Posterior cingulate gyrus (tissue), 11 donors: ENCODE data around the gene ERBIN.

Source experiments
- DNase-seq, 10 donors: peaks; one replicate each; pipeline versions ENCODE4 v3.0.0 to v3.0.0-alpha.2; 2020 to 2021; ENCODE audit warnings: mixed read lengths in 3 of 10
- intact Hi-C: fragments of 100-400 bp; cut with DNase I; formaldehyde crosslinking; loops from one replicate; pipeline ENCODE4 v1.15.1; 2023

ERBIN gene

DNA sequence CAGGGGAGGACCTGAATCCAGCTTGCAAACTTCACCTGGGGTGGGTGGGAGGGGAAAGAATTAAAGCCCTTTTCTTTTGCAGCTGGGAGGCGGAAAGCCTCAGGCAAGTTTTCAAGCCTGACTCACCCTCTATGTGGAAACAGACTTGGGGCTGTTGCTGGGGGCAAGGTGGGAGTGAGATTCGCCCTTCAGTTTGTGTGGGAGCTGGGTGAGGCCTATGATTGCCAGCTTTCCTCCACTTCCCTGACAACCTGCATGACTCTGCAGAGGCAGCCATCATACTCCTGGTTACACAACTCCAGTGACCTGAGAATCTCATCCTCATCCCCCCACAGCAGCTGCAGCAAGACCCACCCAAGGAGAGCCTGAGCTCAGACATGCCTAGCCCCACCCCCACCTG lies 174.5 kb downstream of the ERBIN start:
- intact Hi-C loops = no loop called here
- no peak for DNase-seq

DNA sequence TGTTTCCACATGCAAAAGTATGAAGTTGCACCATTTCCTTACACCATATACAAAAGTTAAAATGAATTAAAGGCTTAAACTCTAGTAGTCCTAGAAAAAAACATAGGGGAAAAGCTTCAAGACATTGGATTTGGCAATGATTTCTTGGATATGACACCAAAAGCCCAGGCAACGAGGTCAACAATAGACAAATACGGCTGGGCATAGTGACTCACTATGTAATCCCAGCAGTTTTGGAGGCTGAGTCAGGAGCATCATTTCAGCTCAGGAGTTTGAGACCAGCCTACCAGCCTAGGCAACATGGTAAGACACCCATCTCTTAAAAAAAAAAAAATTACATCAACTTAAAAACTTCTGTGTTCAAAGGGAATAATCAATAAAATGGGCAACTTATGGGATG lies 186.8 kb downstream of the ERBIN start:
- intact Hi-C loops = no loop called here
- DNase-seq = no peak

DNA sequence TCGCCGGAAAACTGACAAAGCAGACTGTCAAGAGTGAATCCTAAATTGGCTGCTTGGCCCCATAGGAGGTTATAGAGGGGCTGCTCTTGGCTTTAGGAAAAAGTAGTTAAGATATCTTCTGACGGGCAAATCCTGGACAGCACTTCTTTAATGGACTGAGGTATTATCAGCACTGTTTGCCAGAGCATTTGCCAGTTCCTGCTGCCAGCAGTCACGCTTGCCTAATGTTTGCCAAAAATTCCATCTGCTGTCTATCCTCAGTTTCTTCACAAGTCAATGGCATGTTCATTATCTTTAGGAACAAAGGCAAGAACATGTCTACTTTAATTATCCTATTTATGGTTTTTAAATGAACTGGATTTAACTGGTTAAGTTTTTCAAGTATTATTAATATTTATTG lies 191.9 kb downstream of the ERBIN start:
- intact Hi-C loops = no loop called here
- DNase-seq = no peak

DNA sequence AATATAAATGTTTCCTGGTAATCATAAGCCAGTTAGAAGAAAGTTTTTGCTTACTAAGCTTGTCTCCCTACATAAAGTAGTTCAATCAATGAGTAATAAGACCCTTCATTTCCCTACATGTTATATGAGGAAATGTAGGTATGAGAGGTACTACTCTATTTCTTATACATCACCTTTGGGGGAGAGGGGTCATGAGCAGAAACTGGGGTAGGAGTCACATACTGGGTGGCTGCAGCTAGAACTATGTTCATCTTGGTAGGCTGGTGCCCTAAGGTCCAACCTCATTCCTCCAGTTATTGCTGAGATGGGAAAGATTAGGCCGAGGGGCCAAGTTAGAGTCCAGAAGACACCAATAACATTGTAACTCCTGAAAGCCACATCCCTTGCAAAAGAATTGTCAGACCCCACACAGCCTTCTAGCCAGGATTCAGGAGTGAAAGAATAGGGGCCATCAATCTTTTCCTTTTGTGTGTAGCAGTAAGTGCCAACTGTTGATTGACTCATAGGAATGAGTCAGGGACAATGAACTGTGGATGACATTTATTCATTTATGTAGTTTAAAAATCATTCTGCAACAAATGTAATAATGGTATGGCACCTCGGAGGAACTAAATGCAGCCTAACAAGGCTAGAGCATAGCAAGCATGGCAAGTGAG lies 196.1 kb downstream of the ERBIN start:
- intact Hi-C loops = no loop called here

DNA sequence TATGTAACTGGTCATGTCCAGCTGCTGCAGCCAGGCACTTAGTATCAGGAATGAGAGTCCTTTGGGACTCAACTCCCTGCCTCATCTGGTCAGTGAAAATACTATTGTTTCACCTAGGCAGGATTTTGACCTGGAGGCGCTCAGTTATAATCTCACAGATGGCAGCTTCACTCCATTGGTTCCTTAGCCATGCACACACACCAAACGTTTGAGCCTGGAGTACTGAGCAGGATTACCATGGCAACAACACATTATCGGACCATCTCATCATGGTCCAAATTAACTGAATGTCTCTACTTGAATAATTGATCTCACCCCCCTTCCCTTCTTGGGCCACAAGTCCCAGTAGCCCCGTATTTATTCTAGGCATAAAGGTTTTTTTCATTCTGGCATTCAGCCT lies 202.8 kb downstream of the ERBIN start:
- DNase-seq = no peak
- intact Hi-C loops = no loop called here

More for the DNA sequence above, 196.1 kb downstream of the ERBIN start:
- no peak for DNase-seq

DNA sequence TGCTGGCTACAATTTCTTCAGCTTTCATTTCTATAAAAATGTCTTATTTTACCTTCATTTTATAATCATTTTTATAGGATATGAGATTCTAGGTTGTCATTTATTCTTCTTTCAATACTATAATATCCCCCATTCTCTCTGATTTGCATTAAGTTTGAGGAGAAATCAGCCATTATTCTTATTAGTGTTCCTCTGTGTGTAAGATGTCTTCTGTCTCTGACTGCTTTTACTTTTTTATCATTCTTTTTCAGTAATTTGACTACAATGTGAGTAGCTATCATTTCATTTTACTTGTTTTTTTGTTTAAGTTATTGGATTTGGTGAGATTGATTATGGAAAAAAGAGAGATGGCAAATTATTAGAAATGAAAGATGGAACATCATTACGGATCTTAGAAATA lies 204.1 kb downstream of the ERBIN start:
- intact Hi-C loops = no loop called here
- DNase-seq = no peak
